ENCODE data around the gene SVOP.
A peak's percentile ranks its signal among the peaks of the same experiment; 100 is the strongest.

The SVOP gene

DNA sequence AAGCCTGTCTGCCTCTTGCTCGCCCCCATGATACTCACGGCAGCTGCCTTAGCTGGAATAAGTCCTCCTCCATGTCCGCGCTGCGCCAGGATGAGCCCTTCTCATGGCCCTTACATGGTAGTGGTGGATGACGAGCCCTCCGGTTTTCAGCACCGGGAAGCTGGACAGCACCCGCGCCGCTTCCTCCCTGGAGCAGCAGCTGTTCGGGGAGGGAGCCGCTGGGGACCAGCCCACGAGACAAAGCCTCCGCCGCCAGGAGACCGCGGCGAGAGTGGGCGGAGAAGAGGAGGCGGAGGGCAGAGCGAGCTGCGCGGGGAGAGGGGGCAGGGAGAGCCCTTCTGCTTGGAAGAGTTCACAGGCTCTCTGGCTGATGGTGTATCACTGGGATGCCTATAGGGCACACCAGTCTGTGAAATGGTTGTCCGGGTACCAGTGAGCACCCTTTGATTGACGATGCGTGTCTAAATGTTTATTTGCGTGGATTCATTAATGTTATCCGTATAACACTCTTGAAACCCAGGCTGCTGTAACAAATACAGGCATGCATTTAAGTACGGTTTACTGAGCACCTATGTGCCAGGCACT, at the start of gene SVOP:
Gene SVOP, minus strand, starts transcription at position 273 of the 585 bp plus-strand sequence. Its CDS starts 200 bp downstream, at position 73.
- no peak for TF ChIP-seq CTCF (IDR thresholded peaks at IDR 0.05; ENCODE audit: insufficient read depth, low read depth, low read length, missing control alignments)
- H3K4me3 ChIP-seq (ENCODE audit: low read depth, low read length), result no peak within 1 kb of the TSS
- peak; percentile 42 for DNase-seq (ENCODE audit: low read depth)

GRCh38 chr12:109069307-109070271, 48.7 kb upstream of the SVOP start:
- H3K4me3 ChIP-seq (ENCODE audit: low read depth, low read length), result no peak overlapping the region
- no peak for DNase-seq (ENCODE audit: low read depth)
- no peak for TF ChIP-seq CTCF (IDR thresholded peaks at IDR 0.05; ENCODE audit: insufficient read depth, low read depth, low read length, missing control alignments)

- H3K4me3 ChIP-seq (ENCODE audit: low read depth, low read length), result no peak overlapping the region
- TF ChIP-seq CTCF (IDR thresholded peaks at IDR 0.05; ENCODE audit: insufficient read depth, low read depth, low read length, missing control alignments), result no peak
- no peak for DNase-seq (ENCODE audit: low read depth)
These were observed 45.0 kb upstream of the SVOP start for GRCh38 chr12:109065853-109066193.

DNA sequence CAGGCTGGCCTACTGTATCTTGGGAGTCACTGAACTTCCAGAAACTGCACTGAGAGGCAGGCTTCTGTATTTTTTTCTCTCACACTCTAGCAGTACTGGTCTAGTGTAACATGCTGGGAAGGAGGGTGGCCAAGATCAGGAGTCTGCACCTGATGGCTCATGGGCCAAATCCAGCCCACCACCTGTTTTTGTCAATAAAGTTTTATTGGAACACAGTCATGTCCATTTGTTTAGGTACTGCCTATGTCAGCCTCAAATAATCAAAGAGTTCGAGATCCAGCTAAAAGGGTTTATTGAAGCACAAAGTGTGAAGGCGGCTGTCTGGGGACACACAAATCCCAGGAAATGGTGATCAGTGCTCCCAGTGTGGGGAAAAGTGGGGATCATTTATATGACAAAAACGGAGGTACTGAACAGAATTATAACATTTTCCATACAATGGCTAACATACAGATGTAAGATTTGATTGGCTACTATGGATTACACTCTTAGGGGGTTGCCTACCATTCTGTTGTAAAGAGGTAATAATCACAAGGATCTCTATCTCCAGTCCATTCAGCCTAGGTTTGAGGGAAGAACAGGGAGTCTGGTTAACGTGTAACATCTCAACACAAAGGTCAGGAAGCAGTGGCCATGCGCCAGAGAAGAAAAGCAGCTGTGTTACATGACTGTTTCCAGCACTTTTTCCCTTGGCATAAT, 44.4 kb upstream of the SVOP start:
- TF ChIP-seq CTCF (IDR thresholded peaks at IDR 0.05; ENCODE audit: insufficient read depth, low read depth, low read length, missing control alignments), result no peak
- DNase-seq (ENCODE audit: low read depth), result no peak
- H3K4me3 ChIP-seq (ENCODE audit: low read depth, low read length), result no peak overlapping the region

GRCh38 chr12:109064143-109064542, 43.3 kb upstream of the SVOP start:
- TF ChIP-seq CTCF (IDR thresholded peaks at IDR 0.05; ENCODE audit: insufficient read depth, low read depth, low read length, missing control alignments), result no peak
- H3K4me3 ChIP-seq (ENCODE audit: low read depth, low read length), result no peak overlapping the region
- no peak for DNase-seq (ENCODE audit: low read depth)

DNA sequence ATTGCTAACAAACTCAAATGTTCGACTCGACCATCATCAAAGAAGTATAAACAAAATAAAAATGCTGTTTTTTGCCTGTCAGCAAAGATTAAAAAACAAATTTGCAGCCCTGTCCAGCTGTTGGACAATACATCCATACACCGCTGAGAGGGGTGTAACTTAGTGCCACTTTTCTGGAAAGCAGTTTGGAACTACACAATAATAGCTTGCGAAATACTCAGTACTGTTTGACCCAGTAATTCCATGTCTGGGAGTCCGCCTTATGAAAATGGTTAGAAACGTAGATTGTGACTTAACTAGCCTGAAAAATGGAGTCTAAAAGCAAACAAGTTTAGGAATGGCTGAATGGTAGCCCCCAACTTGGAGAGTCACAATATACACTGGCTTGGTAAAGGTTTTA, 37.9 kb upstream of the SVOP start:
- TF ChIP-seq CTCF (IDR thresholded peaks at IDR 0.05; ENCODE audit: insufficient read depth, low read depth, low read length, missing control alignments), result no peak
- H3K4me3 ChIP-seq (ENCODE audit: low read depth, low read length), result no peak overlapping the region
- no peak for DNase-seq (ENCODE audit: low read depth)
